ENCODE measurements around the gene TGM5.
"Not testable (repeated sequence)": the region's sequence is repeated elsewhere in the genome, so short reads cannot be mapped to it uniquely, and the experiment has no call there.

Gene TGM5

GRCh38 chr15:43275740-43276562 is 9.2 kb upstream of the TGM5 start:
- no peak for DNase-seq (ENCODE audit: extremely low read depth in 1 of 2, low read depth in 1 of 2)

DNA sequence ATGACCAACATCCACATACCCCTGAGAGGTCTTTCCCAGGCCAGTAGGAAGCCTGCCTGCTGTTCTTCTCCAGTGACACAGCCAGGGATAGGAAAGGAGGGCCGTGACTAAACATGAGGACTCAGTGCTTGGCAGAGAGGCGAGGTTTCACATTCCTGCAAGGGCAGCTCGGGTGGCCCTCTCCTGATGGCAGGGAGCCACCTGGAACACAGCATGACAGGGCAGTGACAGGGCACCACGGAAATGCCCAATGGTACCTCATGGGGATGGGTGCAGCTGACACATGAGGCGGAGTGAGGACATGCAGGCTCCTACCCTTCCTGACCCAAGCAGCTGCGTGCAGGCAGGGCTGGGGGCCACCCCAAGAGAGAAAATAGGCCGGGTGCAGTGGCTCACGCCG is 7.4 kb upstream of the TGM5 start:
- no peak for DNase-seq (ENCODE audit: extremely low read depth in 1 of 2, low read depth in 1 of 2)

DNA sequence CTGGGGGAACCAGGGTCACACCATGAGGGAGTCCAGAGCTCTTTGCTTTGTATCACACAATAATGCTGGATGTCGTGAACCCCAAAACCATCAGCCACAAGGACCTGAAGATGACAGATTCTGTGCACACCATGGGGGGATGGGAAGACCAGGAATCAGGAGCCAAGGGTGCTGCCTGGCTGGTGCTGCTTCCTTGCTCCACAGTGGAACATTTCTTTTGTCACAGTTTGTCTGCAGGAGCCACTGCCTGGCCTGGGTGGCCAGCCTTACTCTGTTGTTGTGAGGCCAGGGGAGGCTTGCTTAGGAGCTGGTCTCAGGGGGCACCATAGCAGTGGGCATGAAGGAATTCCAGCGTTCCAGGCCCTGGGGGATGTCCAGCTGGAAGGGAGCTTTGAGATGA is 6.5 kb upstream of the TGM5 start:
- no peak for DNase-seq (ENCODE audit: extremely low read depth in 1 of 2, low read depth in 1 of 2)

- not testable (repeated sequence) for DNase-seq (ENCODE audit: extremely low read depth in 1 of 2, low read depth in 1 of 2)
These were observed 5.2 kb upstream of the TGM5 start for GRCh38 chr15:43271908-43272307.

DNA sequence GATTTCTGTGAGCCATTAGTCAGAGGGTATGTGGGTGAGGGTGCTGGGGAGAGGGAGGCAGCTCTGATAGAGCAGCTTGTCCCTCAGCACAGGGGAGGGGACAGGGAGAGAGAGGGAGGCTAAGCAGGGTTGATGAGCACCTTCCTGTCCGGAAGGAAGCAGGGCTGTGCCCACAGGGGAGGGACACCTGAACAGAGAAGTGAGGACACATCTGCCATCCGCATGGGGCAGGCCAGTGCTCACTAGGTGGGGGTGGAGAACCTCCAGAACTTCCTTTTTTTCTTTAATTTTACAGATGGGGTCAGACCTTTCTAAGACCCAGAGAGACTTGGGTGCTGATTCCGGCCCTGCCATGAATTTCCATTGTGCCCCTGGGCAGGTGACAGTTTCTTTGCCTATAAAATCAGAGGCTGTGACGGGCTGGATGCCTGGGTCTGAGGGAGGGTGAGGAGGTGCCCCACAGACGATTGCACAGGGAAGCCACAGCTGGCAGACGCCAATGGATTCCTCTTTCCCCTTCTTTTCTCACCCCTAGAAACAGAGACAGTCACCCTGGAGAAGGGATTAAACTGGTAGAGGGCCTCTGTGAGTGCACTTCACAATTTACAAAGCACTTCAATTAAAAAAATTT is 4.1 kb upstream of the TGM5 start:
- DNase-seq (ENCODE audit: extremely low read depth in 1 of 2, low read depth in 1 of 2) = no peak

- no peak for DNase-seq (ENCODE audit: extremely low read depth in 1 of 2, low read depth in 1 of 2)
These were observed 3.5 kb upstream of the TGM5 start for GRCh38 chr15:43270113-43270665.

DNA sequence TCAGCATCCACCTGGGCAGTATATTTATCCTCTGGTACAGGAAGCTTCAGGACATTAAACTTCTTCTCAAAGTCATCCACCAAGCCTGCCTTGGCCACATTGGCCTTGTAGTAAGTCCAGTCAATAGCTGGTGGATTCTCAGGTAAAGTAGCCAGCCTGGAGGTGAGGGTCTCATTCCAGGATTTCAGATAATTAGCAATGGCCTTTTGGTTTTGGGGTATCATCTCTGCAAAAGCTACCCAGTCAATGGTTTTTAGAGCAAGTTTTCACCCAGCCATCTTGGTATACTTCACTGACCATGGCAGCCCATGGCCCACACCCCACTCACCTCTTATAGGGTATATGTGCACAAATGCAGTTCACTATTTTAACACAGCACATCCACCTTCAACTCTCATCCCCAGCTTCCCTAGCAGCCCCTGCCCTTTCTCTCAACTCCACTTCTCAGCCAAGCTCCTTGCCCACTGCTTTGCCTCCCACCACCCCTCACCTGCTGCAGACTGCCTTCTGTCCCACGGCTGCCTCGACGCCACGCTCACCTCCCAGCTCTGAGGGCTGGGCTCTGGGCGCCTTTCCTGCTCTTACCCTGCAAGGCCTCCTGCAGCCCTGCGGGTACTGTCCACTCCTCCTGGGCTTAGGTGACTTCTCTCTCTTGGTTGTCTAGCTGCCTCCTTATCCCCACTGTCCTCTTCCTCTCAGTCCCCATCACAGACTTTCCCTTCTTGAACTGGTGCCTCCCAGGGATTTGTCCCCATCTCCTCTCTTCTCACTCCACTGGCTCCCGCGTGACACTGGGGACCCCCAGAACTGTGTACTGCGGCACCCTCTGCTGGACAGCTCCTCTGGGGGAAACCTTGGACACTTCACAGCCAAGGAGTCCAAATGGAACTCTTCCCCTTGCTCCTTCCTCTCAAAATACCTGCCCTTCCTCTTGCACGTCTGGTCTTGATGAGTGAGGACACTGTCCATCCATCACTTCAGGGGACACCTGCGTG is 1.7 kb upstream of the TGM5 start:
- DNase-seq (ENCODE audit: extremely low read depth in 1 of 2, low read depth in 1 of 2) = no peak

DNA sequence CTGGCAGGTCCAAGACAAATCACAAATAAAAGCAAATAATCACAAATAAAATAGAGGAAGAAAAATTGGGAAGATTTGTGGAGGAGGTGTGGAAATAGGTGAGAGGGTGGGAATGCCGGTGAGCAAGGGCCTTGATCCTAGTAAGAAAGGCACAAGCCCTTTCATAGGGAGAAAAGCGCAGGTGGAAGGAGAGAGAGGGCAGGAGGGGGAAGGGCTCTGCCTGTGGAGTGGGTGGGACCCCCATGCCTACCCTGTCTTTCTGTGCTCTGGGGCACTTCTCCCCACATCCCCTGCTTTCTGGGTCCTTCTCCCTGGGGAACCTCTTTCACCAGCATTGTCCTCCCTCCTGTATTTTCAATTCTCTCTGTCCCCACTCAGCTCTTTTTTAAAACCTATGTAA is 711 bp upstream of the TGM5 start:
- no peak for DNase-seq (ENCODE audit: extremely low read depth in 1 of 2, low read depth in 1 of 2)

- DNase-seq (ENCODE audit: extremely low read depth in 1 of 2, low read depth in 1 of 2) = no peak
These were observed 342 bp downstream of the TGM5 start for GRCh38 chr15:43266386-43266785.

DNA sequence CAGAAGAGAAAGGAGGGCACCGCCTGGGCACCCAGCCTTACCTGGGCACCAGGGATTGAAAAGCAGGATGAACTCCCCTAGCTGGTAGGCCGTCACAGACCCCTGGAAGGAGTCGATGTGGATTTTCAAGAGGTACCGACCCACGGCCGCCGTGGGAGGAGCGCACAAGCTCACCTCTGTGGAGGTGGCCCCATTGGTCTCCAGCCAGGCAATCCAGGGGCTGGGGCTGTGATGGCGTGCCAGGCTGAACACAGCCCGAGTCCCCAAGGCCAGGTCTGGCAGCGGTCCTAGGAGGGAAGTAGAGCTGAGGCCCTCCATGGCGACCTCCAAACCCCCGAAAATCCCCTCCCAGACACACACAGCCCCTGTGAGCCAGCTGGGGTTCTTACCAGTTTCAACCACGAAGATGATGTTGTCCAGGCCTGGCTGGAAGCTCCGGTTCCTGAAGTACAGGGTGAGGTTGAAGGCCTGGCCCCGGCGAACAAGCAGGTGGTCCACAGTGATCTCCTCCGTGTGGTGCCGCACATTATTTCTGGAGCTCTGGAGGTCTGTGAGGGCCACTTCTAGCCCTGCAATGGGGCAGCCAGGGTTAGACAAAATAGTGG is 6.6 kb downstream of the TGM5 start:
- DNase-seq (ENCODE audit: extremely low read depth in 1 of 2, low read depth in 1 of 2) = no peak

- DNase-seq (ENCODE audit: extremely low read depth in 1 of 2, low read depth in 1 of 2) = no peak
These were observed 7.9 kb downstream of the TGM5 start for GRCh38 chr15:43258781-43259180.

DNA sequence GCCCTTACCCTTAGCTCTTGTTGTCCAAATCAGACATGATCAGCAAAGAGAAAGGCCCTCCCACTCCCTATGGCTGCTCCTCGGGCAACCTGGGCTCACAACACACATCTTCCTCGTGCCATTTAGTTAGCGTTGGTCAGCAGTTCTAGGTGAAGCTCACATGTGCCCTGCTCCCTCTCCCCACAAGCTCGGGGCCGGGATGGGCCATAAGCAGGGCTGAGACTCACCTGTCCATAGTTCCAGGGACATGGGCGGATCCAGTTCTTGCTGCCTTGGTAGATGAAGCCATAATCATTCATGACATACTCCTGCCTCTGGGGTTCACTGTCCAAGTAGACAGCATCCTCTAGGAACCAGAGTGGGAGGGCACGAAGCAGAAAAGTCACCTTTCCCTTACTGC is 10.4 kb downstream of the TGM5 start:
- DNase-seq (ENCODE audit: extremely low read depth in 1 of 2, low read depth in 1 of 2) = no peak

- no peak for DNase-seq (ENCODE audit: extremely low read depth in 1 of 2, low read depth in 1 of 2)
These were observed 11.4 kb downstream of the TGM5 start for GRCh38 chr15:43255376-43255775.

DNA sequence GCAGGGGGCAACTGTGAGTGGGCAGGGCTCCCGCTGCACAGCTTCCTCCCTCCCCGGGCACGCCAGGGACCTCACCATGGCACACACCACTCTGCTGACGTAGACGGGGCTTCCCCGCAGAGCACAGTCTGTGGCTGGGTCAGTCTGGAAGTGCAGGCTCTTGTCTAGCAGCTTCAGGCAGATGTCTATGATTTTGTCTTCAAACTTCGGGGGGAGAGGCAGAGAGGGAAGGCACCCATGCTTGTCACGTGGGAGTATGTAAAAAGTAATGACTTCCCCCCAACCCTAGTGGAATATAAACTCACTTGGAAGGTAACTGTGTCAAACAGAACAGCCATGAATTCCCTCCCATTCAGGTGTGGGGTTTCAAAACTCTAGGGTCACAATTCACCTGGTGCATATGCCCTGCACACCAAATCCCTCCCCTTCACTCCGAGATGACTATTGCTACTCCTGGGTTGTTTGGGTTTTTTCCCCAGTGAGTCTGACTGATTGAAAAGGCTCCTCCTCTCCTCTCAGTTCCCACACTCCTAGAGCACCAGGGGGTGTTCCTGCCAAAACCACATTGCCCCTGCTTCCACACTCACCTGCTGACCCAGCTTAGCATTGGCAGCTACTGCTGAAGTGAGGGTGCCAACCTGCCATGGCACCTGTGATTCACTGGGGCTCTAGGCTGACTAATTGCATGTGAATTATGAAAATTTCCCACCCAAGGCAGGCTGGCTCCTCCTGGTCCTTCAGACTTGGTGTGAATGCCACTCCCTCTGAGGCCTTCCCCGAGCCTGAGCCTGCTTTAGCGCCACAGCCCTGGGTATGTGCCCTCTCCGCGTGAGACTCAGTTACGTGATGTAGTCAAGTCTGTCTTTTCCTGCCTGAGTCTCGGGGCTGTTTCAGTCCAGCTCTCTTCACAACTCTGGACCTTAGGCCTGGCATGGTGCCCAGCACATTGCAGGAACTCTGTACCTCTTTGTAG is 13.0 kb downstream of the TGM5 start:
- DNase-seq (ENCODE audit: extremely low read depth in 1 of 2, low read depth in 1 of 2) = no peak

DNA sequence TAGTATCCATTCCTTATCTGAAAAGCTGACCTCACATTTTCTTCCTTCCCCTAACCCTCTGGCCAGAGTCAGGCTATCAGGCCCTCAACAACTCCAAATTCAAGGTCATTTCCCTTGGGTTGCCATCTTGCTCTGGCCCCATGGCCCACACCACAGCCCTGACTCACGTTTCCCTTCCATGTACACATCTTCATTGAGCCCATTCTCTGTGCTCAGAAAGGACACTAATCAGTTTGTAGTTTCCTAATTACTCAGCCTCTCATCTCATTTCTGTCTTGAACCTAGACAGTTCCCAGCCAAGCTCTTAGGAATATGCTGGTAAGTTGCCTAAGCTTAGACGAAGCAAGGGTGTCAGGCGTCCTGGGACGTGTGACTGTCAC is 14.9 kb downstream of the TGM5 start:
- no peak for DNase-seq (ENCODE audit: extremely low read depth in 1 of 2, low read depth in 1 of 2)

GRCh38 chr15:43251185-43251870 is 15.4 kb downstream of the TGM5 start:
- no peak for DNase-seq (ENCODE audit: extremely low read depth in 1 of 2, low read depth in 1 of 2)

- DNase-seq (ENCODE audit: extremely low read depth in 1 of 2, low read depth in 1 of 2) = no peak
These were observed 15.9 kb downstream of the TGM5 start for GRCh38 chr15:43250785-43251184.

DNA sequence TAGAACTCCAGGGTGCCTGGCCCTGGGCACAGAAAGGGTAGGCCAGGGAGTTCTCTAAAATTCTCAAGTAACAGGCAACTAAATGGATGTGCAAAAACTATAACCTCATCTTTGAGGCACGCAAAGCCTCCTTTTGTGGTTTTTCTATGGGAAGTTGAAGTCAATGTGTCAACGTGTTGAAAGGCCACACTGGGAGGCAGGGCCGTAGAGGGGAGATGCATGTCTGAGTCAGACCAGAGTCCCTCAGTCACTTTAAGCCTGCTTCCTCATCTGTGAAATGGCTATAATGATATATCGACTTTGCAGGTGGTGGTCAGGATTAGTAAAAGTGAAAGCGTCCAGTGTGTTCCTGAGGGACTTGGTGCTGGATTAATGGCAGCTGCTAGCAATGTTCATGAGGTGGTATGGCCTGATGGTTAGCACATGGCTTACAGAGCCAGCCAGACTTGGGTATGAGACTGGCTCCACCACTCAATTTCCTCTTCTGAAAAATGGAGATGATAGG is 17.0 kb downstream of the TGM5 start:
- DNase-seq (ENCODE audit: extremely low read depth in 1 of 2, low read depth in 1 of 2) = no peak

- DNase-seq (ENCODE audit: extremely low read depth in 1 of 2, low read depth in 1 of 2) = no peak
These were observed 17.5 kb downstream of the TGM5 start for GRCh38 chr15:43249236-43249635.
